HG02884 (cell line): ENCODE measurements around the gene OR6K2.

Experiments used
- ATAC-seq: cut with Tn5 transposase; IDR thresholded peaks from one replicate; pipeline ENCODE4 v1.9.1; 2021; ENCODE audit warnings: mild to moderate bottlenecking, moderate library complexity; ENCODE audit not compliant: unreplicated experiment

OR6K2 gene

GRCh38 chr1:158686111-158687009 lies 14.1 kb downstream of the OR6K2 start, which contains the start of gene SPTA1:
Gene SPTA1, minus strand, starts transcription at chr1:158686715. Its CDS starts 198 bp downstream, at chr1:158686517.
- ATAC-seq, result no peak

GRCh38 chr1:158685085-158685484 lies 15.4 kb downstream of the OR6K2 start:
- no peak for ATAC-seq

- ATAC-seq, result no peak
These were observed 18.8 kb downstream of the OR6K2 start for GRCh38 chr1:158681606-158682005.

- no peak for ATAC-seq
These were observed 21.2 kb downstream of the OR6K2 start for GRCh38 chr1:158679289-158679688.

- ATAC-seq, result no peak
These were observed 24.7 kb downstream of the OR6K2 start for GRCh38 chr1:158675563-158676323.

GRCh38 chr1:158674302-158674701 lies 26.1 kb downstream of the OR6K2 start:
- no peak for ATAC-seq

GRCh38 chr1:158666037-158666436 lies 34.4 kb downstream of the OR6K2 start:
- no peak for ATAC-seq

GRCh38 chr1:158654571-158654970 lies 45.9 kb downstream of the OR6K2 start:
- no peak for ATAC-seq

GRCh38 chr1:158654086-158654485 lies 46.4 kb downstream of the OR6K2 start:
- ATAC-seq, result no peak

- ATAC-seq, result no peak
These were observed 47.6 kb downstream of the OR6K2 start for GRCh38 chr1:158652721-158653334.
